IMR-90 (cell line): ENCODE measurements around the gene RNF11. TPM values are rescaled to one million over a fixed set of nuclear protein-coding genes. Genes with fewer than 3 reads are reported as not detected.
A peak's percentile ranks its signal among the peaks of the same experiment; 100 is the strongest.

Source experiments
- ATAC-seq: fragments of 200-7000 bp; cut with Tn5 transposase; 2 replicates; pipeline ENCODE4 v1.9.1; 2020; ENCODE audit warnings: low read depth, mild to moderate bottlenecking, moderate library complexity
- BruUV-seq: library from RNA; stranded (reverse); fragments of 400-500 nt; replicated peaks from 2 replicates; lab custom pipeline; 2021; lab: Mats Ljungman, UMichigan
- CTCF ChIA-PET: fragments of 300-600 bp; formaldehyde crosslinking; extraction: SDS; loops from one replicate; lab custom pipeline; 2021; ENCODE audit warnings: antibody characterized with exemption; lab: Yijun Ruan, JAX
- POLR2A ChIA-PET: fragments of 300-600 bp; sonication (Branson Sonifier 250); formaldehyde crosslinking; loops from one replicate; lab custom pipeline; 2022; ENCODE audit warnings: antibody characterized with exemption; ENCODE audit not compliant: unreplicated experiment; lab: Charles Lee
- DNase-seq: peaks from one replicate; pipeline ENCODE4 v3.0.0; 2013
- H2AFZ ChIP-seq: replicated peaks from 2 replicates; pipeline ENCODE3; 2013; ENCODE audit warnings: low read length, mild to moderate bottlenecking; ENCODE audit not compliant: poor library complexity
- H2AK5ac ChIP-seq: 2 replicates; pipeline ENCODE4 v1.6.1; 2013; ENCODE audit warnings: low read depth, low read length, inconsistent platforms
- H2AK9ac ChIP-seq: replicated peaks from 2 replicates; pipeline ENCODE3; 2013; ENCODE audit warnings: mild to moderate bottlenecking, low read depth, low read length, moderate library complexity; ENCODE audit not compliant: poor library complexity
- H2BK120ac ChIP-seq: 2 replicates; pipeline ENCODE4 v1.6.1; 2013; ENCODE audit warnings: low read depth, low read length, inconsistent platforms
- H2BK15ac ChIP-seq: 3 replicates; pipeline ENCODE4 v1.6.1; 2013; ENCODE audit warnings: low read depth, low read length, inconsistent platforms
- H2BK20ac ChIP-seq: 2 replicates; pipeline ENCODE4 v1.6.1; 2013; ENCODE audit warnings: low read depth, mild to moderate bottlenecking, inconsistent platforms, low read length, moderate library complexity
- H2BK5ac ChIP-seq: 2 replicates; pipeline ENCODE4 v1.6.1; 2013; ENCODE audit warnings: mild to moderate bottlenecking, low read depth, low read length, inconsistent platforms; ENCODE audit not compliant: poor library complexity, severe bottlenecking
- H3K14ac ChIP-seq: replicated peaks from 2 replicates; pipeline ENCODE4 v1.6.1; 2013; ENCODE audit warnings: low read depth, low read length, inconsistent platforms
- H3K18ac ChIP-seq: 2 replicates; pipeline ENCODE4 v1.6.1; 2013; ENCODE audit warnings: low read depth, low read length, control low read depth
- H3K23ac ChIP-seq: 2 replicates; pipeline ENCODE4 v1.6.1; 2013; ENCODE audit warnings: low read depth, low read length, inconsistent platforms
- H3K27ac ChIP-seq: 2 replicates; pipeline ENCODE4 v1.5.1; 2013; ENCODE audit warnings: mild to moderate bottlenecking, control low read depth, low read length; ENCODE audit not compliant: insufficient read depth
- H3K27me3 ChIP-seq: 2 replicates; pipeline ENCODE4 v1.6.1; 2013; ENCODE audit warnings: low read length; ENCODE audit not compliant: control insufficient read depth, insufficient read depth
- H3K36me3 ChIP-seq: 2 replicates; pipeline ENCODE4 v1.6.1; 2013; ENCODE audit warnings: low read length, mixed read lengths; ENCODE audit not compliant: control insufficient read depth, insufficient read depth
- H3K4ac ChIP-seq: 2 replicates; pipeline ENCODE4 v1.6.1; 2013; ENCODE audit warnings: low read depth, low read length, inconsistent platforms
- H3K4me1 ChIP-seq: 2 replicates; pipeline ENCODE4 v1.6.1; 2013; ENCODE audit warnings: low read length, mixed read lengths; ENCODE audit not compliant: control insufficient read depth, insufficient read depth
- H3K4me2 ChIP-seq: 2 replicates; pipeline ENCODE4 v1.6.1; 2013; ENCODE audit warnings: low read depth, mild to moderate bottlenecking, control low read depth, low read length, moderate library complexity
- H3K4me3 ChIP-seq: 2 replicates; pipeline ENCODE4 v1.5.1; 2013; ENCODE audit warnings: low read depth, mild to moderate bottlenecking, control low read depth, low read length, moderate library complexity; ENCODE audit not compliant: insufficient read depth
- H3K56ac ChIP-seq: 2 replicates; pipeline ENCODE4 v1.6.1; 2013; ENCODE audit warnings: low read length, inconsistent platforms; ENCODE audit not compliant: insufficient read depth; ENCODE audit errors: extremely low read depth
- H3K79me1 ChIP-seq, 2 experiments: 2 replicates each; pipeline ENCODE4 v1.6.1; 2013; ENCODE audit warnings: low read length in 2 of 2, inconsistent platforms in 1 of 2, low read depth in 1 of 2
- H3K9ac ChIP-seq: 2 replicates; pipeline ENCODE4 v1.6.1; 2013; ENCODE audit warnings: low read depth, low read length, control low read depth
- H3K9me1 ChIP-seq: 2 replicates; pipeline ENCODE4 v1.6.1; 2013; ENCODE audit warnings: low read length, inconsistent platforms; ENCODE audit not compliant: insufficient read depth
- H3K9me3 ChIP-seq: 2 replicates; pipeline ENCODE4 v1.6.1; 2013; ENCODE audit warnings: low read length; ENCODE audit not compliant: control insufficient read depth, insufficient read depth
- H4K20me1 ChIP-seq: 2 replicates; pipeline ENCODE4 v1.6.1; 2013; ENCODE audit warnings: low read length, inconsistent platforms; ENCODE audit not compliant: insufficient read depth
- H4K5ac ChIP-seq: 2 replicates; pipeline ENCODE4 v1.6.1; 2013; ENCODE audit warnings: mild to moderate bottlenecking, low read depth, low read length, control low read depth
- H4K8ac ChIP-seq, 2 experiments: 2 replicates each; pipeline ENCODE4 v1.6.1; 2013; ENCODE audit warnings: low read depth in 2 of 2, low read length in 2 of 2, control low read depth in 1 of 2, inconsistent platforms in 1 of 2
- H4K91ac ChIP-seq: 2 replicates; pipeline ENCODE4 v1.6.1; 2013; ENCODE audit warnings: low read depth, low read length, inconsistent platforms; ENCODE audit not compliant: insufficient read depth
- BHLHE40 ChIP-seq: fragments of 150-350 bp; IDR thresholded peaks from 2 replicates; pipeline ENCODE4 v1.6.1; 2016; ENCODE audit warnings: mild to moderate bottlenecking, low read depth, low read length
- CEBPB ChIP-seq: IDR thresholded peaks from 2 replicates; pipeline ENCODE4 v1.6.1; 2012; ENCODE audit warnings: low read depth, low read length, improper control_type of control experiment
- CHD1 ChIP-seq: IDR thresholded peaks from 2 replicates; pipeline ENCODE4 v1.6.1; 2012; ENCODE audit warnings: low read depth, low read length, improper control_type of control experiment
- FOS ChIP-seq: fragments of 150-350 bp; IDR thresholded peaks from 2 replicates; pipeline ENCODE4 v1.6.1; 2016; ENCODE audit warnings: low read depth, low read length
- MAFK ChIP-seq: IDR thresholded peaks from 2 replicates; pipeline ENCODE4 v1.6.1; 2012; ENCODE audit warnings: low read depth, low read length, improper control_type of control experiment
- MAZ ChIP-seq: IDR thresholded peaks from 2 replicates; pipeline ENCODE4 v1.6.1; 2012; ENCODE audit warnings: low read depth, mild to moderate bottlenecking, low read length, improper control_type of control experiment, moderate library complexity, borderline replicate concordance
- MXI1 ChIP-seq: IDR thresholded peaks from 2 replicates; pipeline ENCODE4 v1.6.1; 2012; ENCODE audit warnings: low read depth, mild to moderate bottlenecking, low read length, moderate library complexity, borderline replicate concordance
- NFE2L2 ChIP-seq: fragments of 150-350 bp; IDR thresholded peaks from 2 replicates; pipeline ENCODE4 v1.6.1; 2016; ENCODE audit warnings: low read depth, mild to moderate bottlenecking, low read length
- POLR2A ChIP-seq: IDR thresholded peaks from 2 replicates; pipeline ENCODE4 v1.6.1; 2012; ENCODE audit warnings: mild to moderate bottlenecking, low read depth, low read length
- RAD21 ChIP-seq: IDR thresholded peaks from 2 replicates; pipeline ENCODE4 v1.6.1; 2012; ENCODE audit warnings: low read length, improper control_type of control experiment
- RCOR1 ChIP-seq: IDR thresholded peaks from 2 replicates; pipeline ENCODE4 v1.6.1; 2012; ENCODE audit warnings: mild to moderate bottlenecking, low read length, improper control_type of control experiment; ENCODE audit not compliant: insufficient replicate concordance
- RFX5 ChIP-seq: IDR thresholded peaks from 2 replicates; pipeline ENCODE4 v1.8.0; 2012; ENCODE audit warnings: low read depth, mild to moderate bottlenecking, low read length, moderate library complexity
- SMC3 ChIP-seq: fragments of 150-350 bp; IDR thresholded peaks from 2 replicates; pipeline ENCODE4 v1.6.1; 2016; ENCODE audit warnings: low read depth, mild to moderate bottlenecking, antibody characterized with exemption, low read length, moderate library complexity
- WGBS, 2 experiments: methylation state at CpG; one replicate each; pipeline versions ENCODE4 v1.1.5 to v1.1.7; 2013; ENCODE audit warnings: missing lambda C conversion rate in 2 of 2; ENCODE audit not compliant: insufficient read length in 1 of 2; ENCODE audit errors: extremely low coverage in 2 of 2; 5-methylcytosine and 5-hydroxymethylcytosine counted together
- dilution Hi-C: fragments of 300-500 bp; cut with HindIII; formaldehyde crosslinking; loops from one replicate; pipeline ENCODE4 v1.14.3; 2018; ENCODE audit warnings: low sequenced_read_pairs; ENCODE audit not compliant: unreplicated experiment
- in situ Hi-C: fragments of 300-500 bp; cut with MboI; formaldehyde crosslinking; loops from 3 replicates; pipeline ENCODE4 v1.14.3; 2019; ENCODE audit warnings: low sequenced_read_pairs, inconsistent platforms, mixed read lengths
- intact Hi-C: fragments of 100-400 bp; cut with micrococcal nuclease; formaldehyde crosslinking; loops from 2 replicates; pipeline ENCODE4 v1.10.0; 2022
- polyA plus RNA-seq, 3 experiments: library from polyadenylated mRNA; depleted of rRNA; stranded (reverse); fragments of >200 nt; gene quantifications; 2 replicates each; pipeline ENCODE4 v1.2.3, GENCODE V29; 2012; ENCODE audit warnings: low replicate concordance in 1 of 3
- total RNA-seq: library from RNA; depleted of rRNA; stranded (reverse); fragments of >200 nt; gene quantifications from 2 replicates; pipeline ENCODE4 v1.2.3, GENCODE V29; 2012
- TF ChIP-seq, protein P1 (sequence below): fragments of 150-350 bp; IDR thresholded peaks from 2 replicates; pipeline ENCODE4 v1.6.1; 2016; ENCODE audit warnings: low read depth, mild to moderate bottlenecking, low read length, moderate library complexity, borderline replicate concordance
- TF ChIP-seq, protein P2 (sequence below): conservative IDR thresholded peaks from 2 replicates; pipeline ENCODE4 v1.5.1; 2012; ENCODE audit warnings: mild to moderate bottlenecking, low read depth, low read length, improper control_type of control experiment
- TF ChIP-seq, protein P3 (sequence below): fragments of 150-350 bp; IDR thresholded peaks from 2 replicates; pipeline ENCODE4 v1.6.1; 2017; ENCODE audit warnings: mild to moderate bottlenecking, antibody characterized with exemption, low read length, low read depth

RNF11 gene
- total and polyA plus RNA-seq, 2 of the 4 experiments (the other 2 are of a cell fraction) = 63.3 to 64.1 TPM

DNA sequence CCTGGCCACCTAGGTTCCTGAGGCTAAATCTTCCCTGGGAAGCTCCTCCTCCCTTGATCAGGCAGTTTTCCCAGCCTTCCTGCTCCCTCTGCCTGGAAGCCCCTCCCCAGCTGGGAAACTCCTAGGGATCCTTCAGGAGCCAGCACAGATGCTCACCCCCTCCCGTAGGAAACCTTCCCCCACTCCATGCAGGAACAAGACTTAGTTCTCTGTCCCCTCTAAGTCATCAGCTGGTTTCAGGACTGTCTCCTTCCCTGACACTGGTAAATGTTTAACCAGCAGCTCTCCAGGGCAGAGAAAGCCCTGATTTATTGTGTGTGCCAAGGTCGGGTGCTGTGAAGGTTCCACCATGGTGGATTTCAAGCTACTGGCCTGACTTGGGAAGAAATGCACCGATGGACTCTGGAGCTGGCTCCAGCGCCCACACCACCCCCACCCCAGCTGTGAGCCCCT lies 69.3 kb downstream of the RNF11 start:
- POLR2A ChIA-PET = no interaction called here
- CTCF ChIA-PET = interaction anchor here (1.5 kb wide), 1 partner anchor 81 kb away, joined by 4 read pairs; no protein-coding TSS in a partner anchor
- no peak overlapping the region for H2BK120ac ChIP-seq

More for the DNA sequence above, 69.3 kb downstream of the RNF11 start:
- Histone ChIP-seq H2BK15ac (no peak overlapping the region), H3K36me3 (no peaks in the 10 kb centered on the region), H4K20me1 (no peaks in the 10 kb centered on the region), H2BK20ac (no peak overlapping the region), H3K4me3 (no peak overlapping the region), H3K14ac (no peak overlapping the region), H3K4ac (no peak overlapping the region), H3K9ac (no peak overlapping the region), H3K4me1 (no peaks in the 10 kb centered on the region; the same call in 1 of the 2 replicates), H3K23ac (no peak overlapping the region), H4K5ac (no peak overlapping the region), H2AFZ (peak overlapping the region; percentile 32), H3K27me3 (no peaks in the 10 kb centered on the region; the same call in 1 of the 2 replicates), H3K4me2 (no peak overlapping the region), H2AK9ac (no peak overlapping the region), H2AK5ac (no peak overlapping the region), H3K27ac (no peak overlapping the region), H3K9me3 (no peaks in the 10 kb centered on the region), H3K79me1 (no peaks in the 10 kb centered on the region), H3K56ac (no peak overlapping the region), H4K91ac (no peak overlapping the region), H3K9me1 (peaks cover 4% of the 10 kb centered on the region; the same call in 1 of the 2 replicates), H3K18ac (no peak overlapping the region), H2BK5ac (no peak overlapping the region), H4K8ac (no peak overlapping the region)
- DNase-seq = no peak
- no TSS peak for BruUV-seq
- intact Hi-C loops (no loop called here), dilution Hi-C loops (no loop called here), in situ Hi-C loops (no loop called here)
- ATAC-seq = no peak
- TF ChIP-seq CEBPB = no peak
- no peak for TF ChIP-seq RFX5
- TF ChIP-seq MAFK = no peak
- no peak for TF ChIP-seq MAZ
- no peak for TF ChIP-seq CHD1
- TF ChIP-seq, protein P1, sequence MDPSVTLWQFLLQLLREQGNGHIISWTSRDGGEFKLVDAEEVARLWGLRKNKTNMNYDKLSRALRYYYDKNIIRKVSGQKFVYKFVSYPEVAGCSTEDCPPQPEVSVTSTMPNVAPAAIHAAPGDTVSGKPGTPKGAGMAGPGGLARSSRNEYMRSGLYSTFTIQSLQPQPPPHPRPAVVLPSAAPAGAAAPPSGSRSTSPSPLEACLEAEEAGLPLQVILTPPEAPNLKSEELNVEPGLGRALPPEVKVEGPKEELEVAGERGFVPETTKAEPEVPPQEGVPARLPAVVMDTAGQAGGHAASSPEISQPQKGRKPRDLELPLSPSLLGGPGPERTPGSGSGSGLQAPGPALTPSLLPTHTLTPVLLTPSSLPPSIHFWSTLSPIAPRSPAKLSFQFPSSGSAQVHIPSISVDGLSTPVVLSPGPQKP = no peak
- TF ChIP-seq RCOR1 = no peak
- TF ChIP-seq RAD21 = no peak
- TF ChIP-seq SMC3 = no peak
- no peak for TF ChIP-seq MXI1
- TF ChIP-seq NFE2L2 = no peak
- TF ChIP-seq, protein P2, sequence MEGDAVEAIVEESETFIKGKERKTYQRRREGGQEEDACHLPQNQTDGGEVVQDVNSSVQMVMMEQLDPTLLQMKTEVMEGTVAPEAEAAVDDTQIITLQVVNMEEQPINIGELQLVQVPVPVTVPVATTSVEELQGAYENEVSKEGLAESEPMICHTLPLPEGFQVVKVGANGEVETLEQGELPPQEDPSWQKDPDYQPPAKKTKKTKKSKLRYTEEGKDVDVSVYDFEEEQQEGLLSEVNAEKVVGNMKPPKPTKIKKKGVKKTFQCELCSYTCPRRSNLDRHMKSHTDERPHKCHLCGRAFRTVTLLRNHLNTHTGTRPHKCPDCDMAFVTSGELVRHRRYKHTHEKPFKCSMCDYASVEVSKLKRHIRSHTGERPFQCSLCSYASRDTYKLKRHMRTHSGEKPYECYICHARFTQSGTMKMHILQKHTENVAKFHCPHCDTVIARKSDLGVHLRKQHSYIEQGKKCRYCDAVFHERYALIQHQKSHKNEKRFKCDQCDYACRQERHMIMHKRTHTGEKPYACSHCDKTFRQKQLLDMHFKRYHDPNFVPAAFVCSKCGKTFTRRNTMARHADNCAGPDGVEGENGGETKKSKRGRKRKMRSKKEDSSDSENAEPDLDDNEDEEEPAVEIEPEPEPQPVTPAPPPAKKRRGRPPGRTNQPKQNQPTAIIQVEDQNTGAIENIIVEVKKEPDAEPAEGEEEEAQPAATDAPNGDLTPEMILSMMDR = no peak
- TF ChIP-seq FOS = no peak
- no peak for TF ChIP-seq POLR2A
- TF ChIP-seq BHLHE40 = no peak
- TF ChIP-seq, protein P3, sequence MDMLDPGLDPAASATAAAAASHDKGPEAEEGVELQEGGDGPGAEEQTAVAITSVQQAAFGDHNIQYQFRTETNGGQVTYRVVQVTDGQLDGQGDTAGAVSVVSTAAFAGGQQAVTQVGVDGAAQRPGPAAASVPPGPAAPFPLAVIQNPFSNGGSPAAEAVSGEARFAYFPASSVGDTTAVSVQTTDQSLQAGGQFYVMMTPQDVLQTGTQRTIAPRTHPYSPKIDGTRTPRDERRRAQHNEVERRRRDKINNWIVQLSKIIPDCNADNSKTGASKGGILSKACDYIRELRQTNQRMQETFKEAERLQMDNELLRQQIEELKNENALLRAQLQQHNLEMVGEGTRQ = no peak
- no CpG with 5 or more reads among the region's 4 CpGs for WGBS, 2 experiments
